Measurements from ENCODE around the gene OSBPL10.

OSBPL10 gene

DNA sequence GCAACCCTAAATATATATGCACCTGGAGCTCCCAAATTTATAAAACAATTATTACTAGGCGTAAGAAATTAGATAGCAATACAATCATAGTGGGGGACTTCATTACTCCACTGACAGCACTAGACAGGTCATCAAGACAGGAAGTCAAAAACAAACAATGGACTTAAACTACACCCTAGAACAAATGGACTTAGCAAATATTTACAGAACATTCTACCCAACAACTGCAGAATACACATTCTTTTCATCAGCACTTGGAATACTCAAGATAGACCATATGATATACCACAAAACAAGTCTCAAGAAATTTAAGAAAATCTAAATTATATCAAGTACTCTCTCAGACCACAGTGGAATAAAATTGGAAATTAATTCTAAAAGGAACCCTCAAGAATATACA, 201.5 kb downstream of the OSBPL10 start:
- no peak for TF ChIP-seq ZFX (IDR thresholded peaks at IDR 0.05; ENCODE audit: borderline replicate concordance)
- TF ChIP-seq, protein P1, sequence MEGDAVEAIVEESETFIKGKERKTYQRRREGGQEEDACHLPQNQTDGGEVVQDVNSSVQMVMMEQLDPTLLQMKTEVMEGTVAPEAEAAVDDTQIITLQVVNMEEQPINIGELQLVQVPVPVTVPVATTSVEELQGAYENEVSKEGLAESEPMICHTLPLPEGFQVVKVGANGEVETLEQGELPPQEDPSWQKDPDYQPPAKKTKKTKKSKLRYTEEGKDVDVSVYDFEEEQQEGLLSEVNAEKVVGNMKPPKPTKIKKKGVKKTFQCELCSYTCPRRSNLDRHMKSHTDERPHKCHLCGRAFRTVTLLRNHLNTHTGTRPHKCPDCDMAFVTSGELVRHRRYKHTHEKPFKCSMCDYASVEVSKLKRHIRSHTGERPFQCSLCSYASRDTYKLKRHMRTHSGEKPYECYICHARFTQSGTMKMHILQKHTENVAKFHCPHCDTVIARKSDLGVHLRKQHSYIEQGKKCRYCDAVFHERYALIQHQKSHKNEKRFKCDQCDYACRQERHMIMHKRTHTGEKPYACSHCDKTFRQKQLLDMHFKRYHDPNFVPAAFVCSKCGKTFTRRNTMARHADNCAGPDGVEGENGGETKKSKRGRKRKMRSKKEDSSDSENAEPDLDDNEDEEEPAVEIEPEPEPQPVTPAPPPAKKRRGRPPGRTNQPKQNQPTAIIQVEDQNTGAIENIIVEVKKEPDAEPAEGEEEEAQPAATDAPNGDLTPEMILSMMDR (IDR thresholded peaks at IDR 0.05): no peak
- no peak overlapping the region for H3K27ac ChIP-seq

DNA sequence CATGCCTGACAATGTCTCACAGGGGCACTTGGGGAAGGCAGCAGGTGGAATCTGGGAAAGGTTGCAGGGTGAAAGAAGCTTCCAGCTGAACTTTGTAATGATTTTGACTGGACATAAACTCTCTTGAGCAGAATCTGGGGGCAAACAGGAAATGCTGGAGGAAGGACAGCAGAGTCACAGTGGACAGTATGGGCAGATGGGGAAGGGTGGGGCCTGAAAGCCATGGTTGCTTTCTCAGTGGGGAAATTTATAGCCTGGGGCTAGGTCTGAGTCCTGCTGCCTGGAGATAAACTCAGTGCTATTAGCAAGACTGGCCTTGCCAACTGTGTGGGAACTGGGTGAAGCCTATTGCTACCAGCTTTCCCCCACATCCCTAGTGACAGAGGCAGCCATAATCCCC, 203.2 kb downstream of the OSBPL10 start:
- no peak overlapping the region for H3K27ac ChIP-seq

DNA sequence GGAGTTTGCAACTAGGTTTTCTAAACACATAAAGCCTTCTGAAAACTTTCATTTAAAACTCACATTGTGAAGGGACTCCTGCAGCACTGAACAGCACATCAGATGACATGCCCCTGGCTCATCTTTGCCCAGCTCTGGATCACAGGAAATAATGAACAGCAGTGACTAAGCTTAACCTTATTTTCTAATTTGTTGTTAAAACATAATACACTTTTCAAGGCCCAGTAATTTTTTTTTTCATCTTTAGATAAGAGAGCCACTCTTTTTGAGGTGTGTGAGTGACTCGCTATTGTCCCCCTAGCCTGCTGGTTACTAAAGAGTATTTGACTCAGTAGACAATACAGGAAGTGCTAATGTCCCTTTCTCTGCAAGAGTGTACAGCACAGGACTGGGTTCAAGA, 204.0 kb downstream of the OSBPL10 start:
- TF ChIP-seq, protein P1 (IDR thresholded peaks at IDR 0.05): no peak
- no peak for TF ChIP-seq ZFX (IDR thresholded peaks at IDR 0.05; ENCODE audit: borderline replicate concordance)
- no peak overlapping the region for H3K27ac ChIP-seq

More for the DNA sequence above, 203.2 kb downstream of the OSBPL10 start:
- TF ChIP-seq ZFX (IDR thresholded peaks at IDR 0.05; ENCODE audit: borderline replicate concordance): no peak
- TF ChIP-seq, protein P1 (IDR thresholded peaks at IDR 0.05): no peak

DNA sequence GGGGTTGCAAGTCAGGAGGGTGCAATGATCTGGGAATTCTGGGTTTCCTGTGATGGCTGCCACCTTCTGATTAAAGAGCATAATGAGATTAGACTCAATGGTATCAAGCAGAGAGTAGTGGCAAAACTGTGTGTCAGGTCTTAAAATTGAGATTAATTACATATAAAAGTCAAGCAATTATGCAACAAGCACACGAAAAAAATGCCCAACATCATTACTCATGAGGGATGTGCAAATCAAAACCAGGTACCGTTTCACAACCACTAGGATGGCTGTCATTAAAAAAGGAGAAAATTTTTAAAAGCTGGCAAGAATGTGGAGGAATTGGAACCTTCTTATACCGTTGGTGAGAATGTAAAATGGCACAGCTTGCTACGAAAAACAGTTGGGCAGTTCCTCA, 205.0 kb downstream of the OSBPL10 start:
- no peak overlapping the region for H3K27ac ChIP-seq
- TF ChIP-seq, protein P1 (IDR thresholded peaks at IDR 0.05): no peak
- no peak for TF ChIP-seq ZFX (IDR thresholded peaks at IDR 0.05; ENCODE audit: borderline replicate concordance)

DNA sequence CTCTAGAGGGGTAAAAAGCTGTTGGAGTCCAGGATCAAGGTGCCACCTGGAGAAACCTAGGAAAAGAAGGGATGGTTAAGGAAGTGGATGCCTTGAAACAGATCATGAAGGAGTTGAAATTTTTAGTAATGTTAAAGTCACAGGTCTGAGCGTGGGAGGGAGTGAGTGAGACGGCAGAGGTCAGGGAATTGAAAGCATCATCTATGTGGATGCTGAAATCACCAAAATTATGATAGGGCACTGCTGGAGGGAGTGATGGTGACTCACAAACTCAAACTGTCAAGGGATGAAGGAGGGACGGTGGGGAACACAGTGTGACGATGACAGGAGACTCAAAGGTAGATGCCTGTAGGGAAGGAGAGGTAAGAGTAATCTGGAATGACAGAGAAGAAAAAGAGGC, 205.7 kb downstream of the OSBPL10 start:
- no peak for TF ChIP-seq ZFX (IDR thresholded peaks at IDR 0.05; ENCODE audit: borderline replicate concordance)
- TF ChIP-seq, protein P1 (IDR thresholded peaks at IDR 0.05): no peak
- no peak overlapping the region for H3K27ac ChIP-seq

DNA sequence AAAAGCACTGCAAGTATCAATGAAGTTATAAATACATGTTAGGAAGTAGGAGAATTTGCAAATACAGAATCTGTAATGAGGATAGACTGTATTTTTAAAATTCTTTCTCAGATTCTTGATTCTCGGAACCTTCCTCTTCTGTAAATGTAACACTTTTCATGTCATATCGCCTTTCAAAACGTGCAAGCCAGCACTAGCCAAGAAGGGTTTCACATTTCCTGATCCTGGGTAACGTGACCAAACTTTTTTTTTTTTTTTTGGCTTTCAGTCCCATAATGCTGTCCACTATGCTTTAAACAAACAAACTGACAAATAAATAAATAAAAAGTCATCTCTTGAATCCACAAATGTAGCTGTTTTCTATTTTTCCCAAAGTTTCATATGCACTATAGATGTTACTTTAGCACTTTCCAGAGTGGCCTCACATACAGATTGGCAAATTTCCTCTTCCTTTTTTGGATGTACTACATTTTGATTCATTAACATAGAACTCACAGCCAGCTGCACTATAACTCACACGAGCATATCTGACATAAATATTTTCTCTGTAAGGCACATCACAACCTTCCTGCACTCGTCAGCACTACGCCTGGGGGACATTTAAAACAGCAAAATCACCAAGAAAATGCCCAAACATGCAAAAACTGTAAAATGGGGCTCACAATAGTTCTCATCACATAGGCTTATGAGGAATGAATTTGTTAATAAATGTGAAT, 208.1 kb downstream of the OSBPL10 start:
- H3K27ac ChIP-seq: no peak overlapping the region
- no peak for TF ChIP-seq ZFX (IDR thresholded peaks at IDR 0.05; ENCODE audit: borderline replicate concordance)
- TF ChIP-seq, protein P1 (IDR thresholded peaks at IDR 0.05): no peak

DNA sequence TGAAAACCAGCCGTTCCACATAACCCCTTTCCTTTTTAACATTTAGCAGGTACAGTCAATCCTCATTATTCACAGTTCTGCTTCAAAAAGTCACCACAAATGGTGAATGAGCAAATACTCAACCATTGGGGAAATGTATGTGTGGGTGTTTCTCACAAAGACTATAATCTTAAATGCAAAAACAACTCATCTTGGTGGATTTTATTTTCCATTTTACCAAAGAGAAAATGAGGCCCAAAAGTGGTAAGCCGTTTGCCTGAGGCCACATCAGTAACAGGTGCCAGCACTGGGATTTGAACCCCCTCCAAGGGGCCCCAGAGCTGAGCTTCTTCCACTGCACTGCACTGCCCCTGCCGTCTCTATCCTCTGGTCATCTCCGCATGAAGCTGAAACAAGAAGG, 208.8 kb downstream of the OSBPL10 start:
- TF ChIP-seq, protein P1 (IDR thresholded peaks at IDR 0.05): no peak
- no peak for TF ChIP-seq ZFX (IDR thresholded peaks at IDR 0.05; ENCODE audit: borderline replicate concordance)
- H3K27ac ChIP-seq: no peak overlapping the region
